ENCODE measurements around the gene CCL25. TPM values are rescaled to one million over a fixed set of nuclear protein-coding genes. Genes with fewer than 3 reads are reported as not detected.

The CCL25 gene
- polyA plus RNA-seq, 1 donor from 2014 or later, result 1.9 TPM

DNA sequence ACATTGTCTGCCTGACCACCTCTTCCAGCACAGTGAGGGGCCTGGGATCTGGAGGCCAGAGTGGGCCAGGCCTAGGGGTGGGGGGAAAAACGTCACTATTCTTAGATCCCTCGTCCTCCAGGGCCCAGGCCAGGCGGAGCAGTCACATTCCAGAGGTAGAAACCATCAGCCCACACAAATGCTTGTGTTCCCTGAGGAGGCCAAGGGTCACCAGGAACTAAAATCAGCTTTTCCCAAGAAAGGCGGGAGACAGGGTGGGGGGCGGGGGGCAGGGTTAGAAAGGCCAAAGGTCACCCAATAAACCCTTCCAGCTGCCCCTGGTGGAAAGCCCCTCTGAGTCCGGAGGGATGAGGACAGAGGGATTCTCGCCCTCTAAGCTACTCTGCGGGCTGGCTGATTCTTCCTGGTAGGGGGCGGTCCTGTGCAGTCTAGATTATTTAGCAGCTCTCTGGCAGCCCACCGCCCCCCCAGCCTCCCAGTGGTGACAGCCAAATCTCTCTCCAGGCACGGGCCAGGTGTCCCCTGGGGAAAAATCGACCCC lies 23.5 kb upstream of the CCL25 start:
- H2AFZ ChIP-seq (ENCODE audit: low read depth, low read length), result no peak overlapping the region
- no peaks in the 10 kb centered on the region for H3K9me2 ChIP-seq (ENCODE audit: insufficient read depth, low read length)
- H3F3A ChIP-seq (ENCODE audit: insufficient read depth, low read length, poor library complexity, severe bottlenecking), result no peaks in the 10 kb centered on the region
- TF ChIP-seq POLR2AphosphoS5 (IDR thresholded peaks at IDR 0.05) (no peak), RAD21 (conservative IDR thresholded peaks at IDR 0.05) (no peak), EZH2 (IDR thresholded peaks at IDR 0.05; ENCODE audit: borderline replicate concordance, insufficient read depth, low read length, poor library complexity, severe bottlenecking) (no peak), SMC3 (conservative IDR thresholded peaks at IDR 0.05; ENCODE audit: poor library complexity) (no peak), MXI1 (conservative IDR thresholded peaks at IDR 0.05; ENCODE audit: poor library complexity, severe bottlenecking) (no peak), TAF1 (IDR thresholded peaks at IDR 0.05; ENCODE audit: low read depth) (no peak), EP300 (conservative IDR thresholded peaks at IDR 0.05; ENCODE audit: poor library complexity, severe bottlenecking) (no peak)
- TF ChIP-seq, protein P1, sequence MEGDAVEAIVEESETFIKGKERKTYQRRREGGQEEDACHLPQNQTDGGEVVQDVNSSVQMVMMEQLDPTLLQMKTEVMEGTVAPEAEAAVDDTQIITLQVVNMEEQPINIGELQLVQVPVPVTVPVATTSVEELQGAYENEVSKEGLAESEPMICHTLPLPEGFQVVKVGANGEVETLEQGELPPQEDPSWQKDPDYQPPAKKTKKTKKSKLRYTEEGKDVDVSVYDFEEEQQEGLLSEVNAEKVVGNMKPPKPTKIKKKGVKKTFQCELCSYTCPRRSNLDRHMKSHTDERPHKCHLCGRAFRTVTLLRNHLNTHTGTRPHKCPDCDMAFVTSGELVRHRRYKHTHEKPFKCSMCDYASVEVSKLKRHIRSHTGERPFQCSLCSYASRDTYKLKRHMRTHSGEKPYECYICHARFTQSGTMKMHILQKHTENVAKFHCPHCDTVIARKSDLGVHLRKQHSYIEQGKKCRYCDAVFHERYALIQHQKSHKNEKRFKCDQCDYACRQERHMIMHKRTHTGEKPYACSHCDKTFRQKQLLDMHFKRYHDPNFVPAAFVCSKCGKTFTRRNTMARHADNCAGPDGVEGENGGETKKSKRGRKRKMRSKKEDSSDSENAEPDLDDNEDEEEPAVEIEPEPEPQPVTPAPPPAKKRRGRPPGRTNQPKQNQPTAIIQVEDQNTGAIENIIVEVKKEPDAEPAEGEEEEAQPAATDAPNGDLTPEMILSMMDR (IDR thresholded peaks at IDR 0.05; ENCODE audit: poor library complexity, severe bottlenecking), result no peak
- TF ChIP-seq, protein P2, sequence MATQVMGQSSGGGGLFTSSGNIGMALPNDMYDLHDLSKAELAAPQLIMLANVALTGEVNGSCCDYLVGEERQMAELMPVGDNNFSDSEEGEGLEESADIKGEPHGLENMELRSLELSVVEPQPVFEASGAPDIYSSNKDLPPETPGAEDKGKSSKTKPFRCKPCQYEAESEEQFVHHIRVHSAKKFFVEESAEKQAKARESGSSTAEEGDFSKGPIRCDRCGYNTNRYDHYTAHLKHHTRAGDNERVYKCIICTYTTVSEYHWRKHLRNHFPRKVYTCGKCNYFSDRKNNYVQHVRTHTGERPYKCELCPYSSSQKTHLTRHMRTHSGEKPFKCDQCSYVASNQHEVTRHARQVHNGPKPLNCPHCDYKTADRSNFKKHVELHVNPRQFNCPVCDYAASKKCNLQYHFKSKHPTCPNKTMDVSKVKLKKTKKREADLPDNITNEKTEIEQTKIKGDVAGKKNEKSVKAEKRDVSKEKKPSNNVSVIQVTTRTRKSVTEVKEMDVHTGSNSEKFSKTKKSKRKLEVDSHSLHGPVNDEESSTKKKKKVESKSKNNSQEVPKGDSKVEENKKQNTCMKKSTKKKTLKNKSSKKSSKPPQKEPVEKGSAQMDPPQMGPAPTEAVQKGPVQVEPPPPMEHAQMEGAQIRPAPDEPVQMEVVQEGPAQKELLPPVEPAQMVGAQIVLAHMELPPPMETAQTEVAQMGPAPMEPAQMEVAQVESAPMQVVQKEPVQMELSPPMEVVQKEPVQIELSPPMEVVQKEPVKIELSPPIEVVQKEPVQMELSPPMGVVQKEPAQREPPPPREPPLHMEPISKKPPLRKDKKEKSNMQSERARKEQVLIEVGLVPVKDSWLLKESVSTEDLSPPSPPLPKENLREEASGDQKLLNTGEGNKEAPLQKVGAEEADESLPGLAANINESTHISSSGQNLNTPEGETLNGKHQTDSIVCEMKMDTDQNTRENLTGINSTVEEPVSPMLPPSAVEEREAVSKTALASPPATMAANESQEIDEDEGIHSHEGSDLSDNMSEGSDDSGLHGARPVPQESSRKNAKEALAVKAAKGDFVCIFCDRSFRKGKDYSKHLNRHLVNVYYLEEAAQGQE (IDR thresholded peaks at IDR 0.05; ENCODE audit: borderline replicate concordance), result no peak
- no peak overlapping the region for H3K27ac ChIP-seq (ENCODE audit: low read length)
- H3K4me3 ChIP-seq (ENCODE audit: low read length), result no peak overlapping the region
- no peak overlapping the region for H3K4me2 ChIP-seq (ENCODE audit: low read length)
- H4K20me1 ChIP-seq (ENCODE audit: insufficient read depth), result no peaks in the 10 kb centered on the region
- H3K9ac ChIP-seq (ENCODE audit: low read length), result no peak overlapping the region
- no peaks in the 10 kb centered on the region for H3K36me3 ChIP-seq (ENCODE audit: insufficient read depth, low read length)
- no peaks in the 10 kb centered on the region for H3K27me3 ChIP-seq (ENCODE audit: insufficient read depth, low read depth, low read length)
- no peaks in the 10 kb centered on the region for H3K79me2 ChIP-seq (replicated peaks; ENCODE audit: insufficient read depth, low read length)
- no peaks in the 10 kb centered on the region for H3K9me3 ChIP-seq (ENCODE audit: low read length)

DNA sequence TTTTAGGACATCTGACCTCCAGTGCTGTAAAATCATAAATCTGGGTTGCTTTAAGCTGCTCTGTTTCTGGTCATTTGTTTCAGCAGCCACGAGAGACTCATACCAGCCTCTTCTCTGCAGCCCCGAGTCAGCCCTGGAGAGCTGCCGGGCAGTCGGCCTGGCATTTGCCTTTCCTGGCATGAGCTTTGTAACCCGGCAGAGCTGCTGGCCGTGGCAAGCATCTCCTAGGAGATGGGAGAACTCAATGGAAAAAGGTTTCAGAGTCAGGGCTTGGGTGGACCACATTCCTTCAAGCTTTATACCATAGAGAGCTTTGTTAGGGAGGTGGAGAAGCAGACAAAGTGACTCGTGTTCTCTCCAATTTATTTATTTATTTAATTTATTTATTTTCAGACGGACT lies 21.6 kb upstream of the CCL25 start:
- Histone ChIP-seq H3K27ac (ENCODE audit: low read length) (no peak overlapping the region), H3K4me2 (ENCODE audit: low read length) (no peak overlapping the region), H3K9me2 (ENCODE audit: insufficient read depth, low read length) (no peaks in the 10 kb centered on the region), H4K20me1 (ENCODE audit: insufficient read depth) (no peaks in the 10 kb centered on the region), H3K79me2 (replicated peaks; ENCODE audit: insufficient read depth, low read length) (no peaks in the 10 kb centered on the region), H3K9ac (ENCODE audit: low read length) (no peak overlapping the region), H3K36me3 (ENCODE audit: insufficient read depth, low read length) (no peaks in the 10 kb centered on the region), H3K9me3 (ENCODE audit: low read length) (no peaks in the 10 kb centered on the region), H2AFZ (ENCODE audit: low read depth, low read length) (no peak overlapping the region), H3K27me3 (ENCODE audit: insufficient read depth, low read depth, low read length) (no peaks in the 10 kb centered on the region), H3F3A (ENCODE audit: insufficient read depth, low read length, poor library complexity, severe bottlenecking) (no peaks in the 10 kb centered on the region), H3K4me3 (ENCODE audit: low read length) (no peak overlapping the region)
- TF ChIP-seq EP300 (conservative IDR thresholded peaks at IDR 0.05; ENCODE audit: poor library complexity, severe bottlenecking) (no peak), EZH2 (IDR thresholded peaks at IDR 0.05; ENCODE audit: borderline replicate concordance, insufficient read depth, low read length, poor library complexity, severe bottlenecking) (no peak), POLR2AphosphoS5 (IDR thresholded peaks at IDR 0.05) (no peak), TAF1 (IDR thresholded peaks at IDR 0.05; ENCODE audit: low read depth) (no peak), SMC3 (conservative IDR thresholded peaks at IDR 0.05; ENCODE audit: poor library complexity) (no peak), MXI1 (conservative IDR thresholded peaks at IDR 0.05; ENCODE audit: poor library complexity, severe bottlenecking) (no peak), RAD21 (conservative IDR thresholded peaks at IDR 0.05) (no peak)
- TF ChIP-seq, protein P2 (IDR thresholded peaks at IDR 0.05; ENCODE audit: borderline replicate concordance), result no peak
- TF ChIP-seq, protein P1 (IDR thresholded peaks at IDR 0.05; ENCODE audit: poor library complexity, severe bottlenecking), result no peak
